ENCODE results near the gene PPP2R5A. TPM values are rescaled to one million over a fixed set of nuclear protein-coding genes. Genes with fewer than 3 reads are reported as not detected.
A peak's percentile ranks its signal among the peaks of the same experiment; 100 is the strongest.

The PPP2R5A gene
- total and polyA plus RNA-seq, 2 experiments from 2014 or later, result 22.0 to 40.2 TPM

DNA sequence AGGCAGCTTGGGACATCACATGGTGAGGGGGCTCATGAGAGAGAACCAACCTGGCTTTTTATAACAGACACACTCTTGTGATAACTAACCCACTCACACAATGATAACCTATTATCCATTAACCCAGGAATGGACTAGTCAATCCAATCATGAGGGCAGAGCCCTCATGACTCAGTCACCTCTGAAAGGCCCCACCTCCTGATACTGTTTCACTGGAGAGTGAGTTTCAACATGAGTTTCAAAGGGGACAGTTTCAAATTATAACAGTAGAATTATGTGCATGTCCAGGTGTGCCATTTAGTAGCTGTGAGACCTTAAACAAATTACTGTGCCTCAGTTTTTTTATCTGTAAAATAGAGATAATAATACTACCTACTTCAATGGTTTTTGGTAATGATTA is 47.6 kb upstream of the PPP2R5A start:
- H3K79me2 ChIP-seq, result no peaks in the 10 kb centered on the region
- no peak overlapping the region for H2AFZ ChIP-seq
- H3K36me3 ChIP-seq (replicated peaks; ENCODE audit: insufficient read depth, low read depth), result no peaks in the 10 kb centered on the region
- peaks cover 31% of the 10 kb centered on the region for H3K4me1 ChIP-seq (ENCODE audit: insufficient read depth)
- no peaks in the 10 kb centered on the region for H3K9me3 ChIP-seq (ENCODE audit: low read depth)
- H3K27ac ChIP-seq, result peak overlapping the region; percentile 73
- no peaks in the 10 kb centered on the region for H4K20me1 ChIP-seq (ENCODE audit: insufficient read depth, poor library complexity, severe bottlenecking)
- TF ChIP-seq EZH2phosphoT487 (IDR thresholded peaks at IDR 0.05; ENCODE audit: low read depth, severe bottlenecking, unreplicated experiment) (no peak), EZH2 (IDR thresholded peaks at IDR 0.05; ENCODE audit: borderline replicate concordance) (no peak)
- TF ChIP-seq, protein P1, sequence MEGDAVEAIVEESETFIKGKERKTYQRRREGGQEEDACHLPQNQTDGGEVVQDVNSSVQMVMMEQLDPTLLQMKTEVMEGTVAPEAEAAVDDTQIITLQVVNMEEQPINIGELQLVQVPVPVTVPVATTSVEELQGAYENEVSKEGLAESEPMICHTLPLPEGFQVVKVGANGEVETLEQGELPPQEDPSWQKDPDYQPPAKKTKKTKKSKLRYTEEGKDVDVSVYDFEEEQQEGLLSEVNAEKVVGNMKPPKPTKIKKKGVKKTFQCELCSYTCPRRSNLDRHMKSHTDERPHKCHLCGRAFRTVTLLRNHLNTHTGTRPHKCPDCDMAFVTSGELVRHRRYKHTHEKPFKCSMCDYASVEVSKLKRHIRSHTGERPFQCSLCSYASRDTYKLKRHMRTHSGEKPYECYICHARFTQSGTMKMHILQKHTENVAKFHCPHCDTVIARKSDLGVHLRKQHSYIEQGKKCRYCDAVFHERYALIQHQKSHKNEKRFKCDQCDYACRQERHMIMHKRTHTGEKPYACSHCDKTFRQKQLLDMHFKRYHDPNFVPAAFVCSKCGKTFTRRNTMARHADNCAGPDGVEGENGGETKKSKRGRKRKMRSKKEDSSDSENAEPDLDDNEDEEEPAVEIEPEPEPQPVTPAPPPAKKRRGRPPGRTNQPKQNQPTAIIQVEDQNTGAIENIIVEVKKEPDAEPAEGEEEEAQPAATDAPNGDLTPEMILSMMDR (IDR thresholded peaks at IDR 0.05; ENCODE audit: poor library complexity), result no peak
- peak; percentile 71 for DNase-seq (ENCODE audit: low spot score)
- no peak overlapping the region for H3K4me2 ChIP-seq
- no peaks in the 10 kb centered on the region for H3K27me3 ChIP-seq
- no peaks in the 10 kb centered on the region for H3K9me2 ChIP-seq (replicated peaks; ENCODE audit: insufficient read depth)
- H3K4me3 ChIP-seq, result no peak overlapping the region

DNA sequence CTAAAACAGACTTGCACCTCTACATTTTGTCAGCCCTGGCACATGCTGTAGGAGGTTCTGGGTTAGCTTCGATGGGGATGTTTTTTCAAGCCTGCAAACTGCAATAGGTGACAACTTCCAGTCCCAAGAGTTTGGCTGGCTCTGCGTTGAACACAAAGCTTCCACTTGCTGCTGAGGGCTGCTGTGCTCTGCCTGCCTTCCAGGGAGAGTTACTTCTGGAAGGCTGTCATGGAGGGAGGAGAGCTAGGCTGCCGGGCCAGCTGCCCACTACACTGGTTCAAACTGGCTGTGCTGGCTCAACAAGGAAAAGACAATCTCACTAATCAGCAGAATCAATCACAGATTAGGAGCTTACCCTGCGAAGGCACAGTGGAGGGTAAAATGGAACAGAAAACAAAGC is 46.7 kb upstream of the PPP2R5A start:
- Histone ChIP-seq H3K9me3 (ENCODE audit: low read depth) (no peaks in the 10 kb centered on the region), H3K27ac (peak overlapping the region; percentile 73), H3K4me3 (no peak overlapping the region), H3K36me3 (replicated peaks; ENCODE audit: insufficient read depth, low read depth) (no peaks in the 10 kb centered on the region), H3K4me1 (ENCODE audit: insufficient read depth) (peaks cover 31% of the 10 kb centered on the region), H4K20me1 (ENCODE audit: insufficient read depth, poor library complexity, severe bottlenecking) (no peaks in the 10 kb centered on the region), H2AFZ (peak overlapping the region; percentile 24), H3K4me2 (no peak overlapping the region), H3K79me2 (no peaks in the 10 kb centered on the region), H3K9me2 (replicated peaks; ENCODE audit: insufficient read depth) (no peaks in the 10 kb centered on the region), H3K27me3 (no peaks in the 10 kb centered on the region)
- DNase-seq (ENCODE audit: low spot score), result no peak
- TF ChIP-seq EZH2phosphoT487 (IDR thresholded peaks at IDR 0.05; ENCODE audit: low read depth, severe bottlenecking, unreplicated experiment) (no peak), EZH2 (IDR thresholded peaks at IDR 0.05; ENCODE audit: borderline replicate concordance) (no peak)
- TF ChIP-seq, protein P1 (IDR thresholded peaks at IDR 0.05; ENCODE audit: poor library complexity), result no peak
- 63% methylated on average over 4 of the region's 4 CpGs for WGBS (ENCODE audit: low lambda C conversion rate, missing lambda C conversion rate)

GRCh38 chr1:212241501-212241900 is 43.7 kb upstream of the PPP2R5A start:
- TF ChIP-seq EZH2phosphoT487 (IDR thresholded peaks at IDR 0.05; ENCODE audit: low read depth, severe bottlenecking, unreplicated experiment) (no peak), EZH2 (IDR thresholded peaks at IDR 0.05; ENCODE audit: borderline replicate concordance) (no peak)
- 86% methylated on average over 2 of the region's 2 CpGs for WGBS (ENCODE audit: low lambda C conversion rate, missing lambda C conversion rate)
- Histone ChIP-seq H3K9me3 (ENCODE audit: low read depth) (no peaks in the 10 kb centered on the region), H3K9me2 (replicated peaks; ENCODE audit: insufficient read depth) (no peaks in the 10 kb centered on the region), H3K79me2 (no peaks in the 10 kb centered on the region), H2AFZ (no peak overlapping the region), H3K27me3 (no peaks in the 10 kb centered on the region), H3K36me3 (replicated peaks; ENCODE audit: insufficient read depth, low read depth) (no peaks in the 10 kb centered on the region), H3K4me1 (ENCODE audit: insufficient read depth) (peaks cover 21% of the 10 kb centered on the region), H3K4me2 (no peak overlapping the region), H4K20me1 (ENCODE audit: insufficient read depth, poor library complexity, severe bottlenecking) (no peaks in the 10 kb centered on the region), H3K27ac (no peak overlapping the region), H3K4me3 (no peak overlapping the region)
- DNase-seq (ENCODE audit: low spot score), result no peak

GRCh38 chr1:212241957-212242287 is 43.3 kb upstream of the PPP2R5A start:
- Histone ChIP-seq H3K4me1 (ENCODE audit: insufficient read depth) (peaks cover 16% of the 10 kb centered on the region), H4K20me1 (ENCODE audit: insufficient read depth, poor library complexity, severe bottlenecking) (no peaks in the 10 kb centered on the region), H3K9me3 (ENCODE audit: low read depth) (no peaks in the 10 kb centered on the region), H3K79me2 (no peaks in the 10 kb centered on the region), H3K36me3 (replicated peaks; ENCODE audit: insufficient read depth, low read depth) (no peaks in the 10 kb centered on the region), H2AFZ (no peak overlapping the region), H3K9me2 (replicated peaks; ENCODE audit: insufficient read depth) (no peaks in the 10 kb centered on the region), H3K27ac (peak overlapping the region; percentile 28), H3K4me2 (no peak overlapping the region), H3K4me3 (no peak overlapping the region), H3K27me3 (no peaks in the 10 kb centered on the region)
- no peak for TF ChIP-seq EZH2 (IDR thresholded peaks at IDR 0.05; ENCODE audit: borderline replicate concordance)
- TF ChIP-seq, protein P1 (IDR thresholded peaks at IDR 0.05; ENCODE audit: poor library complexity), result no peak
- TF ChIP-seq EZH2phosphoT487 (IDR thresholded peaks at IDR 0.05; ENCODE audit: low read depth, severe bottlenecking, unreplicated experiment), result no peak
- 94% methylated on average over 4 of the region's 4 CpGs for WGBS (ENCODE audit: low lambda C conversion rate, missing lambda C conversion rate)
- no peak for DNase-seq (ENCODE audit: low spot score)
